GM12872 (cell line): ENCODE data around the gene DLG2.

Experiments
- TF ChIP-seq, protein P1 (sequence below): IDR thresholded peaks from 3 replicates; pipeline ENCODE4 v1.5.1; 2011; ENCODE audit warnings: low read depth, mild to moderate bottlenecking, low read length, moderate library complexity; ENCODE audit not compliant: insufficient read depth

Gene DLG2

DNA sequence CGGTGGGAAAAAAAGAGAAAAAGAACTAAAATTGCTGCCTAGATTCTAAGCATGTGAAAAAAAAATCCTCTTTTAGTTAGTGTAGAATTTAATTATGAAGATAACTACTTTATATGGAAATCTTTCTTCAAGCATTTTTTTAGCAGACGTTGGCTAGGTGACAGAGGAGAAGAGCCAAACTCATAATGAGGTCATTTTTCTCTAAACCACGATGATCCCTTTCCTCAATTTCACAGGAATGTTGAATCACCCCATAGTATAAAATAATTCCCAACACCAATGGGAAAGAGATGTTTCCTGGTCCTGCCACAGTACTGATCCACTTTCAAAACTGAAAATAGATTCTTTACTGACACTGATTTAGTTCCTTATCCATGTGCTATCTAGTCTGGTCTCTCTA is 319.8 kb downstream of the DLG2 start:
- TF ChIP-seq, protein P1, sequence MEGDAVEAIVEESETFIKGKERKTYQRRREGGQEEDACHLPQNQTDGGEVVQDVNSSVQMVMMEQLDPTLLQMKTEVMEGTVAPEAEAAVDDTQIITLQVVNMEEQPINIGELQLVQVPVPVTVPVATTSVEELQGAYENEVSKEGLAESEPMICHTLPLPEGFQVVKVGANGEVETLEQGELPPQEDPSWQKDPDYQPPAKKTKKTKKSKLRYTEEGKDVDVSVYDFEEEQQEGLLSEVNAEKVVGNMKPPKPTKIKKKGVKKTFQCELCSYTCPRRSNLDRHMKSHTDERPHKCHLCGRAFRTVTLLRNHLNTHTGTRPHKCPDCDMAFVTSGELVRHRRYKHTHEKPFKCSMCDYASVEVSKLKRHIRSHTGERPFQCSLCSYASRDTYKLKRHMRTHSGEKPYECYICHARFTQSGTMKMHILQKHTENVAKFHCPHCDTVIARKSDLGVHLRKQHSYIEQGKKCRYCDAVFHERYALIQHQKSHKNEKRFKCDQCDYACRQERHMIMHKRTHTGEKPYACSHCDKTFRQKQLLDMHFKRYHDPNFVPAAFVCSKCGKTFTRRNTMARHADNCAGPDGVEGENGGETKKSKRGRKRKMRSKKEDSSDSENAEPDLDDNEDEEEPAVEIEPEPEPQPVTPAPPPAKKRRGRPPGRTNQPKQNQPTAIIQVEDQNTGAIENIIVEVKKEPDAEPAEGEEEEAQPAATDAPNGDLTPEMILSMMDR: no peak

DNA sequence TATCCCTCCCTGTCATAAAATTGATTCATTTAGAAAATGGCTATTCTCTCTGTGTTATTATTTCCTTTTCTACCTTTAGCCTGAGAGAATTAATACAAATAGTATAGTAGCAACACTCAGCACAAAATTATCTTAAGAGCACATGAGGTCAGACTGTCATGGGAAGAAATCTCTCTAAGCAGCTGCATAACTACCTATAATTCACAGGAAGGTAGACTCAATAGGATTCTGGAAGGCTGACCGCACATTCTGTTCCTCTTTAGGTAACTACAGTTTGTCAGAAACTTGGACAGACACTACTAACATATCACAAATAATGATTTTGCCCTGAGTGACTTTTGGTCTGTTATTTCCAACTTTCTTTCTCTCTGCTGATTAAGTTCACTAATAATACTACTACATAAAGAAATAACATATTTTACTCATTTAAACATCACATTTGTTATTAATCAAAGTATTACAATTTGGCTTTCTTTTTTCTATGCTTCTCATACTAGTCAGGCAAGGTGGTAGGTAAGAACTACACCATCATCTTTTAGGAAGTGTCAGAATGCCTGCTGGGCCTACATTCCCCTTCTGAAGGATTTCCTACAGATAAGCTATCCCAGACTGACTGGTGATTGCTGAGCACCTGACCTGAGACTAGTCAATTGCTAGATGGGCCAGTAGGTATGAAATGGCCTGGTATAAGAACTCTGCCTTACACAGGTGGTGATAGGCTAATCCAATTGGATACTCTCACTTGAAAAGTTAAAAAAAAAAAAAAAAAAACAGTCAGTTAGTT is 325.1 kb downstream of the DLG2 start:
- TF ChIP-seq, protein P1: no peak

DNA sequence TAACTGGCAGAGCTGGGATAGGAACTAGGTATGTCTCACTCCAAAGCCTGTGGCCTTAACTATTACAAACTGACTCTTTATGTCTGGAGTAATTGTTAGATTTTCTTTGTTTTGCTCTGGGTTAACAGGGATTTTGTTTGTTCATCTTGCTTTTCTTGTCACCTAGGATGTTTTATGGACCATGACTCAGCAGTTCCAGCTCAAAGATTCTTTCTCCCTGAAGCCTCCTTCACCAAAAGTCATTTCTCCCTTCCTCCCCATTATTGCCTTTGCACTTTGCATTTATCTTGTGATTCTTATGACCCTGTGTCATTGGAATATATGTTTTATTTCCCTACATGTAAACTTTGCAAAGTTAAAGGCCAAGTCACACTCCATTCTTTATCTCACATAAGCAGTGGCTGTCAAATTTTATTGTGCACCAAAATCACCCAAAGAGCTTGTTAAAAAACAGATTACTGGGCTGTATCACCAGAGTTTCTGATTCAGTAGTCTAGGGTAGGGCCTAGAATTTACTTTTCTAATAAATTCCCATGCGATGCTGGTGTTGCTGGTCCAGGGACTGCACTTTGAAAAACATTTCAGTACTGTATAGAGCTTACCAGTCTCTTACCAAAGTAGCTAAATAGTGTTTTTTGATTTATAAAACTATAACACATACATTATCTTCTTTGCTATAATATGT is 327.7 kb downstream of the DLG2 start:
- TF ChIP-seq, protein P1: no peak

DNA sequence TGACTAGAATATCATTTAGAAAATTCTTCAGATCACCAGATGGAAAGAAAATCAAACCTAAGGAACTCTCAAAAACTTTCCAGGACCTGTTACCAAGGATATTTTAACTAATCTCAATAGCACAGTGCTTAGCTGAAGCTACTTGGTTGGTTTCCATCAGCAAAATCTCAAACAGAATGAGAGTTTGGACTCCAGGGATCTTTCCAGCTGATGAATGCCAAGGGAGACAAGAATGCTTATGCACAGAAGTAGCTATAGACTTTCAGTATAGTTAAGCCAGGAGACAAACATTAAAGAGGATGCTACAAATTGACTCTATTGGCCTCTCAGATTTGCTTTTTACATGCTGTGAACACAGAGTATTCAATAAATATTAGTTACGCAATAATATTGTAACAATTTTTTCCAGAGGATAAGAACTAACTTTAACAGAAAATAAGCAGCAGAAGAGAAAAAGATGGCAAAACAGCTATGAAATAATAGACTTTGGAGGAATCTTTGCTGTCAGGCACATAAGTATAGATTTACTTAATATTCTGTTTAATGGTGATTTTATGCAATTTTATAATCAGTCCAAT is 331.4 kb downstream of the DLG2 start:
- TF ChIP-seq, protein P1: no peak

DNA sequence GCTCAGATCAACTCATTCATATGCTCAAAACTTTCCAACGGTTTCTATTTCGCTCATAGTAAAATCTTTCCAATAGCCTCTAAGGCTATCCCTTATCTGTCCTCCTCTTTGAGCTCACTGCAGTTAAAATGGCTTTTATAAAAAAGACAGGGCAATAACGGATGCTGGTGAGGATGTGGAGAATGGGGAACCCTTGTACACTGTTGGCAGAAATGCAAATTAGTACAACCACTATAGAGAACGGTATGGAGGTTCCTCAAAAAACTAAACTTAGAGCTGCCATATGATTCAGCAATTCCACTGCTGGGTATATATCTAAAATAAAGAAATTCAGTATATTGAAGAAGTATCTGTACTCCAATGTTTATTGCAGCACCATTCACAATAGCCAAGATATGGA is 345.6 kb downstream of the DLG2 start:
- TF ChIP-seq, protein P1: no peak

DNA sequence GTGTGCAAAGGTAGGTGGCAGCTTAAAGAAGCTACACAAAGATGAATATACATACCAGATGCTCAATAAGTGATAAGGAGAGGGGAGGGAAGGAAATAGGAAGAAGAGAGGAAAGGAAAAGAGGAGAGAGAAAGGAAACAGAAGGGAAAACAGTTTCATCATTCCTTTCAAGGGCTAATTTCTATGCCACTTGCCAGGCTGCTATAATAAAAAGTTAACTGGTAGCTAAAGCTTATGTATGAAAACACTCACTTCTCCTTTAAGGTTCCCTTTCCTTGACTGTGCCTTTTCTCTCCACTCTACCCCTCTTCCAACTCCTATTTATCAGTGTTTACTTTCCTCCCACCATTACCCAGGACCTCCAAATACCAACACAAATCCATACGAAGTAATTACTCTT is 347.9 kb downstream of the DLG2 start:
- TF ChIP-seq, protein P1: no peak

DNA sequence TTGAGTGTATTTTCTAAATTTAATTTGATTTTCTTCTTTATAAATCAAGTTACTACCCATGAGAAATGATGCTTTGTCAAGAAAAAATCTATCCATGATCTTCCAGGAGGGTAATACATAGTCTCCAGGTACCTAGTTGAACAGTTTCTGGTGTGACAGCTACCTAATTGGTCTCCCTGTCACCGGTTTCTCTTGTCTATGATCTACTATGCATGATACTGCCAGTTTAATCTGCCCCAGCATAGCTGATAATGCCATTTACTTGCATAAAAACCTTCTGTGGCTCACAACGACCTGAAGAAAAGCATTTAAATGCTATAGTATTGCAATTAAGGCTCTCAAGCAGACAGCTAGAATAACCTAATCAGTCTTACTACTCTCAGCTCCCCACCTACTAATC is 349.5 kb downstream of the DLG2 start:
- TF ChIP-seq, protein P1: no peak
